Psoas muscle (tissue), 8 donors: ENCODE measurements around the gene HOPX. TPM values are rescaled to one million over a fixed set of nuclear protein-coding genes. Genes with fewer than 3 reads are reported as not detected.

Experiments
- ATAC-seq, 4 donors: fragments of 200-7000 bp; cut with Tn5 transposase; one replicate each; pipeline ENCODE4 v1.9.1; 2020; ENCODE audit warnings: moderate library complexity in 3 of 4, mild to moderate bottlenecking in 2 of 4
- DNase-seq, 2 donors: peaks; one replicate each; pipeline ENCODE4 v3.0.0-alpha.2; 2020
- H3K27ac ChIP-seq: fragments of 200-600 bp; one replicate; pipeline ENCODE4 v1.8.0; 2022
- H3K27me3 ChIP-seq, 3 donors: fragments of 200-600 bp in 1 of 3; one replicate each; pipeline versions ENCODE4 v1.6.1 to v1.8.0; 2013 to 2022; ENCODE audit warnings: low read length in 2 of 3, mild to moderate bottlenecking in 2 of 3, moderate library complexity in 1 of 3; ENCODE audit not compliant: insufficient read depth in 3 of 3
- H3K36me3 ChIP-seq, 2 donors: fragments of 200-600 bp in 1 of 2; one replicate each; pipeline versions ENCODE4 v1.6.1 to v1.8.0; 2013 to 2022; ENCODE audit warnings: low read depth in 1 of 2, mild to moderate bottlenecking in 1 of 2, moderate library complexity in 1 of 2; ENCODE audit not compliant: insufficient read depth in 1 of 2
- H3K4me1 ChIP-seq: fragments of 200-600 bp; one replicate; pipeline ENCODE4 v1.8.0; 2022
- H3K4me3 ChIP-seq: fragments of 200-600 bp; one replicate; pipeline ENCODE4 v1.8.0; 2022; ENCODE audit warnings: mild to moderate bottlenecking
- H3K9me3 ChIP-seq: fragments of 200-600 bp; one replicate; pipeline ENCODE4 v1.8.0; 2022
- CTCF ChIP-seq: fragments of 200-600 bp; IDR thresholded peaks from one replicate; pipeline ENCODE4 v1.8.0; 2022; ENCODE audit warnings: antibody characterized with exemption
- WGBS, 3 donors: extraction: QIAGEN DNeasy Blood & Tissue Kit; methylation state at CpG; one replicate each; pipeline versions ENCODE4 v1.1.6 to v1.1.7; 2013; 5-methylcytosine and 5-hydroxymethylcytosine counted together
- intact Hi-C, 2 donors: fragments of 100-400 bp; cut with DNase I; formaldehyde crosslinking; loops; one replicate each; pipeline versions ENCODE4 v1.11.0 to v1.14.2; 2022
- polyA plus RNA-seq, 3 donors: library from polyadenylated mRNA; stranded (reverse); fragments of 200-250 nt; gene quantifications; one replicate each; pipeline ENCODE4 v1.2.3, GENCODE V29; 2013
- total RNA-seq, 4 donors: library from RNA; stranded (reverse); fragmentation: NEBNext Ultra II Directional in 2 of 4; extraction: Animal tissue kit (Norgen Biotek cat#: 25700) in 2 of 4; gene quantifications; one replicate each; pipeline versions ENCODE4 v1.2.1 to v1.2.4, GENCODE V29; 2021 to 2023
- donor health status: healthy with polysubstance abuse.
- donor health status: DM: no; HTN: no; CAD: no; lungs with moderate emphysema.
- donor health status: Bipolar disorder and iron deficiency.
- donor health status: healthy.
- donor health status: DM: yes; HTN: yes; CAD: no.
- donor health status: DM: no; HTN: no; CAD: no.
- donor health status: DM: no; HTN: no; CAD: no.
- donor health status: DM: yes; HTN: yes; CAD: no.

The HOPX gene
- total and polyA plus RNA-seq, 7 donors: 4.0 to 9.8 (median 5.9) TPM

- Histone ChIP-seq H3K4me3 (no peak overlapping the region), H3K36me3 (no peaks in the 10 kb centered on the region), H3K27me3 (peaks cover 0 to 28% (median 7%) of the 10 kb centered on the region in 3 donors), H3K27ac (no peak overlapping the region), H3K9me3 (no peaks in the 10 kb centered on the region), H3K4me1 (no peaks in the 10 kb centered on the region)
- no peak for ATAC-seq
- WGBS, 3 donors: 69 to 74% (median 70%) methylated on average over 4 of the region's 4 CpGs
- no peak for TF ChIP-seq CTCF
- intact Hi-C loops: no loop called here
- DNase-seq: no peak
Measured at GRCh38 chr4:56684320-56685050, 3.4 kb upstream of the HOPX start.

GRCh38 chr4:56683455-56683854, 2.4 kb upstream of the HOPX start:
- intact Hi-C loops: no loop called here
- Histone ChIP-seq H3K9me3 (no peaks in the 10 kb centered on the region), H3K4me3 (no peak overlapping the region), H3K27ac (no peak overlapping the region), H3K4me1 (no peaks in the 10 kb centered on the region), H3K36me3 (no peaks in the 10 kb centered on the region), H3K27me3 (peaks cover 0 to 28% (median 7%) of the 10 kb centered on the region in 3 donors)
- WGBS, 3 donors: 90 to 99% (median 98%) methylated on average over 2 of the region's 2 CpGs
- DNase-seq (no peak), ATAC-seq (no peak)
- TF ChIP-seq CTCF: no peak

GRCh38 chr4:56681853-56682525, 893 bp upstream of the HOPX start:
- 23 to 33% (median 30%) methylated on average over 12 of the region's 12 CpGs for WGBS, 3 donors
- Histone ChIP-seq H3K4me3 (no peak overlapping the region), H3K36me3 (no peaks in the 10 kb centered on the region), H3K9me3 (no peaks in the 10 kb centered on the region), H3K27me3 (peaks cover 0 to 28% (median 7%) of the 10 kb centered on the region in 3 donors), H3K4me1 (no peaks in the 10 kb centered on the region), H3K27ac (no peak overlapping the region)
- no peak for ATAC-seq
- intact Hi-C loops: no loop called here
- TF ChIP-seq CTCF: no peak
- no peak for DNase-seq

- no peak overlapping the region for H3K4me3 ChIP-seq
- DNase-seq (no peak), ATAC-seq (no peak)
- H3K27ac ChIP-seq: no peak overlapping the region
- 67 to 76% (median 73%) methylated on average over 1 of the region's 1 CpG for WGBS, 3 donors
- peaks cover 0 to 25% (median 7%) of the 10 kb centered on the region in 3 donors for H3K27me3 ChIP-seq
- H3K4me1 ChIP-seq: no peaks in the 10 kb centered on the region
- no peaks in the 10 kb centered on the region for H3K36me3 ChIP-seq
- TF ChIP-seq CTCF: no peak
- intact Hi-C loops: no loop called here
- no peaks in the 10 kb centered on the region for H3K9me3 ChIP-seq
Measured at GRCh38 chr4:56680266-56680665, 830 bp downstream of the HOPX start.
